GM19099 (cell line): ENCODE results near the gene MAPK4.

Experiments
- POLR2A ChIP-seq: IDR thresholded peaks from 3 replicates; pipeline ENCODE4 v1.6.1; 2011; ENCODE audit warnings: low read depth; ENCODE audit not compliant: insufficient read length; ENCODE audit errors: extremely low read depth

Gene MAPK4

DNA sequence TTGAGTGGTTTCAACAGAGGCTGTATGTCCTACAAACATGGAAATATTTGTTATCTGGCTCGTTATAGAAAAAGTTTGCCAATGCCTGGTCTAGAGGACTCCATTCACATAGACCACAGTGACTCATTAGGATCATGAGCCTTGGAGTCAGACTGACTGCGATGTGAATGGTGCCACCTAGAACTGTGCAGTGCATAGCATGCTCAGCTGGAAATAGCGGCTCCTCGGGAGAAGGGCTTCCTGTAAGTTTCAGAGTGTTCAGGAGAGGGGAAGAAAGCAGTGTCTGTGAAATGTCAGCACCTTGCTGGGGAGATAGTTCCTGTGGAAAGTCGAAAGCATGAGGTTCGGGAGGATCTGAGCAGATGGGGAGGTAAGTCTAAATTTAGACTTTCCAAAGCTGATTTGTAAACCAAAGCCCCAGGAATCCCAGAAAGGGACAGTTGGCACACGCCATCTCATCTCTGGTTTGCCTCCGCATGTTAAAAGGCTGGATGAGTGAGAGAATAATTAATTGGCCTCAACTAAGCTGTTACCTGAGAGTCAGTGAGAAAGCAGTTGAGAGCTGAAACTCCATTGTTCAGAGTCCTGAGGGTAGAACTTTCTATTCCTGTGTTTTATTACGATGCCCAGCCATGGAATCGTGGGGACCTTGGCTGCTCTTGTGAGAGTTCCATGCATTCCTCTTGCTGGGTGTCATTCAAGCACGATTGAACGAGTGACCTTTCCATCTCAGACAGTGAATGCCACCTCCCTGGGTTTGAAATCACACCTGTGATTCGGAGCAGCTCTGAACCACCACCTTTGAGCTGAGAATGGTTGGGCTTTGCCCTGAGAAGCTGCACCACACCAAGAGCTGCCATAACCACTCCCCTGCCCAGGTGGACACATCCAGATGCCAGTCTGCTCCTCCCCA, 99.5 kb downstream of the MAPK4 start:
- no peak for TF ChIP-seq POLR2A

DNA sequence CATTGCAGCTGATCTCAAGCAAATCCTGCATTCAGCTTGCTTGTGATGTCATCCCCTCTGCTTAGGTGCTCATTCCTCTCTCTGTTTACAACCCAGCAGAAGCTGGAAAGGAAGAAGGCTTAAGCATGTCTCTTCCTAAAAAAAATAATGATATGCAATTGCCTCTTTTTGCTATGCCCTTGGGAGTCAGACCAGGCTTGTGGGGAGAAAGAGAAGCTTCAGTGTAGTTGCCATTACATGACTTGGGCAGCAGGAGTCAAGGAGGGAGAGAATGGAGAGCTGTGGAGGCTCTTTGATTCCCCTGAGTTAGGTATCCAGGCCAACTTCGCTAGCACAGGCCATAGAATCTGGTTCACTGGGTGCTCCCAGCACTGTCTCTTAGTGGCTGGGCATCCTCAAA, 101.1 kb downstream of the MAPK4 start:
- no peak for TF ChIP-seq POLR2A

DNA sequence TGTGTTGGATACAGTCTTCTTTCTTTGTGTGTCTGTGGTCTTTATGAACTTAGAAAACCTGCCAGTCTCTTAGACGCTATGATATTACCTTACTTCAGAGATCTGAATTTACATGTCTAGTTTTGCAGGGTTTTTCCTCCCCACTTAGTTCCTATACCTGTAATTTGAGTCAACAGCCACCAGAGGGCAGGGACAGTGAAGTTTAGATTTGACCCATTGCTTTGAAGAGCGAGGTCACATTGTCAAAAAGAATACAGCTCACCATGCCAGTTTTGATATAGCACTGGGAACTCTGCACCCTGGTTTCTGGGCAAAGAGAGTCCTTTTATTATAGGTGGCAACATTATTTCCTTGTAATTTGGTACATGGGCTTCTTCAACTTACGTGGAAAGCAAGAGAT, 102.3 kb downstream of the MAPK4 start:
- TF ChIP-seq POLR2A: no peak

DNA sequence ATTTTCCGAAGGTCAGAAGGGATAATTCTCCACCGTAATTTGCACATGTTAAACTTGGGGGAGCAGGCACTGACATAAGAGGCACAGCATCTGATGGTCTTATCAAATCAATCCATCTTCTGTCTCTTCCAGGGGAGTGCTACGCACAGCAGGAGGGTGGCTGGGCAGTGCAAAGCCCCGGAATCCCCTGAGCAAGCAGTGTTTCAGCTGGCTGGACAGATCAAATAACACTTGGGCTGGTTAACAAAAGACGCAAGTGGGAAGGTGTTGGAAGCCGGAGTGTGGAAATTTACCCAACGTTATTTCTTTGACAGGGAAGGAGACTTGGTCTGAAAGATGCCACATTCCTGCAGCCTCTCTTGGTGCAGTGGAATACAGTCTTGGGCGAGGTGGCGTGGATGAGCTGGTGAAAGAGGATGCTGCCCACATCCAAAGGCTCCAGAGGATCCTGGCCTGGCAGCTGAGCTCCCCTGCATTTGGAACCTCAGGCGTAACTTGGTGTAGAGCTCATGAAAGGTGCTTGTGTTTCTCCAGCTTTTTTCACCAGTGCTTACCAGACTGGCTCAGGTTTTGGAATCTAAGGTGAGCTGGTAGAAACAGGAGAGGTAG, 103.0 kb downstream of the MAPK4 start:
- no peak for TF ChIP-seq POLR2A

DNA sequence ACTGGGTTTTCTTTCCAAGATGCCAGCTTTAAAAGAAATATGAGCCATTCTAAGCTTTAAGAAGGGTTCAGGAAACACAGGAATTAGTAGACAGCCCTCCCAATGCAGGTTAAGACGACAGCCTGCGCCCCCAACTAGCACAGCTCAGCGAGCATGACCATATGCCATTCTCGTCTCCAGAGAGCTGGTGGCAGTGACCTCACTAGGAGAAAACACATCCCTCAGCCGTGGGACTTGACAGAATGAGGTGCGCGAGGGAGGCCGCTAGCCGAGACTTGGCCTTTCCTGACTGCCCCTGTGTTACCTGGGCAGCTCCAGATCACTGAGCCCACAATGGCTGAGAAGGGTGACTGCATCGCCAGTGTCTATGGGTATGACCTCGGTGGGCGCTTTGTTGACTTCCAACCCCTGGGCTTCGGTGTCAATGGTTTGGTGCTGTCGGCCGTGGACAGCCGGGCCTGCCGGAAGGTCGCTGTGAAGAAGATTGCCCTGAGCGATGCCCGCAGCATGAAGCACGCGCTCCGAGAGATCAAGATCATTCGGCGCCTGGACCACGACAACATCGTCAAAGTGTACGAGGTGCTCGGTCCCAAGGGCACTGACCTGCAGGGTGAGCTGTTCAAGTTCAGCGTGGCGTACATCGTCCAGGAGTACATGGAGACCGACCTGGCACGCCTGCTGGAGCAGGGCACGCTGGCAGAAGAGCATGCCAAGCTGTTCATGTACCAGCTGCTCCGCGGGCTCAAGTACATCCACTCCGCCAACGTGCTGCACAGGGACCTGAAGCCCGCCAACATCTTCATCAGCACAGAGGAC, 103.9 kb downstream of the MAPK4 start:
- no peak for TF ChIP-seq POLR2A

DNA sequence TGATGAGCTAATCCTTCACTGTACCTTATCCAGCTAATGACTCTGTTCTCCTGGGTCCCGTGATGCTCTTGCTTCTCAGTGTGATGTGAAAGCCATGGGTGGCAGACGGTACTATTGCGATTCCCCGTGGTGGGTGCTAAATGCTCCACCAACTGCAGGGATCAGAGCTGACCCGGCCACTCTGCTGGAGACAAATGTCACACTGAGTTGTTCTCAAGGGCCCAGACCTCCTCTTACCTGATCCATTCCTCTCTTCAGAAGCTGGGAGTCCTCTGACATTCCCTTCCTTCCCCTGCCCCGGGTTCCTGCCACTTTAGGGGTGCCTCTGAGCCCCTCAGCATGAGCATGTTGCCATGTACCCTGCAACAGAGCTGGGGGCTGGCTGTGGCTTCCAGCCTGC, 105.1 kb downstream of the MAPK4 start:
- TF ChIP-seq POLR2A: no peak

DNA sequence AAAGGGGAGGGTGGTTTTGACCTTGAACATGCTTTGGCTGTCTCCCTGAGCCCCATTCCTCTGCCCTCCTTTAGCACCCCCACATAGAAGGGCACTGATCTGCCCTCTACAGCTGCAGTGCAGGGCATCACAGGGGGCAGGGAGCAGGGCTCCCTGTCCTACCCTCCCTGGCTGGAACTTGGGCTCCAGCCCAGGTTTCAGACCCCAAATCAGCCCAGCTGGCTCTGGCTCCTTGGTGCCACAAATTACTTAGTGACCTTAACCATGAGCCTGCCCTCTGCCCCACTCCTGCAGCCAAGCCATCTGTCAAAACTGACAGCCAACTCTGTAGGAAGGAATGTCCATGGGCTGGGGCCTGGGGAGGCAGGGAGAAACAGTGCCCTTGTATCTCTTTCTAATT, 105.6 kb downstream of the MAPK4 start:
- no peak for TF ChIP-seq POLR2A

DNA sequence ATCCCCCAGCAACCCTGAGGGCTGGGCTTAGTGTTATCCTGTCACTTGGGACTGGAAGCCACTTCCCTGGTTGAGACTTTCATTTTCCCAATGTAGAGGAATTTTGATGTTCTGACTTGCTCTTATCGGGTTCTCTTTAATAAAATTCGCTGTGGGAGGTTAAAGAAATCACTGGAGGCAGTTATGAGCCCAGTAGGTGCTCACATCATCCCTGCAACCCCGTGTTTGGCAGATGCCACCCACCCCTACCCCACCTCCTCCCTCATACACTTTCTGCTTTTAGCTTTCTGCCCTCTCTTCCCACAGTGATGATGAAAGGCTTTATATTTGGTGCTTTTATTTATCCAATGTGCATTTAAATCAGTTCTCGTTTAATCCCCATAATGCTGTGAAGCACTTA, 106.6 kb downstream of the MAPK4 start:
- no peak for TF ChIP-seq POLR2A

DNA sequence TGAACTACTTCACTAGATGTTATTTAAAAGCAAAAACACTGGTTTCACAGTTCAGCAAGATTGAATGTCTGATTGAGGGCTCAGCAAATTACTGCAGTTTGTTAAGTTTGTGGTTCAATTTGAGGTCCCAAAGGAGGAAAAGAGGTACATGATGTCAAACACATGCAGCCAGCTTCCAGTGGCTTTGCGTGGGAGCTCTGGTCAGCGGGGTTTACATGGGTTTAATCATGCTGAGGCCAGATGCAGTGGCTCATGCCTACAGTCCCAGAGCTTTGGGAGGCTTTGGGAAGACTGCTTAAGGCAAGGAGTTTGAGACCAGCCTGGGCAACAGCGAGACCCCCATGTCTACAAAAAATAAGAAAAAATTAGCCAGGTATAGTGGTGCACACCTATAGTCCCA, 111.5 kb downstream of the MAPK4 start:
- TF ChIP-seq POLR2A: no peak

DNA sequence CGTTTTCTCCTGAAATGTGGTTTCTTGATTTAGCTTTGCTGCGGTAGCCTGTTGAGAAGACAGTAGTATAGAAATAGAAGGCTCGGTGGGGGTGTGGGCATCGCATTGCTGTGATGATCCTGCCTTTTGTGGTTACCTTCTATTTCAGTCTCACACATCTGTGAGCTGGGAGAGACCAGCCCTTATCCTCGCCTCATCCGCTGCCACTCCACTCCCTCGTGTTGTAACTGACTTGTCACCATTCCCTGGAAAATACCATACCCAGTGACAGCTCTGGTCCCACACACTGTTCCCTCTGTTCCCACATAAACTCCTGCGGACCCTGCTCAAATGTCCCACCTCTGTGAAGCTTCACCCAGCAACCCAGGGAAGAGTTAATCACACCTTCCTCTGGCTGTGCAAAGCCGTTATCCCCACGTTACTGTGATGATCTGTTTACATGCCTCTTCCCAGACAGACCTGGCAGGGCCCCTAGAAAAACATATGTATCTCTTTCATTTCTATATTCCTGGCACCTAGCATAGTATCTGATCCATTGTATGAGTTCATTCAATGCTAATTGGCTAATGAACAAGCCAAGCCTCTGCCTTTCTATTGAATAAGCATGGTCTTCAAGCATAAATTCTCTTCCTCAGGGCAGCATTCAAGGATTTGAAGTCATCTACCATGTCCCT, 114.6 kb downstream of the MAPK4 start:
- no peak for TF ChIP-seq POLR2A

DNA sequence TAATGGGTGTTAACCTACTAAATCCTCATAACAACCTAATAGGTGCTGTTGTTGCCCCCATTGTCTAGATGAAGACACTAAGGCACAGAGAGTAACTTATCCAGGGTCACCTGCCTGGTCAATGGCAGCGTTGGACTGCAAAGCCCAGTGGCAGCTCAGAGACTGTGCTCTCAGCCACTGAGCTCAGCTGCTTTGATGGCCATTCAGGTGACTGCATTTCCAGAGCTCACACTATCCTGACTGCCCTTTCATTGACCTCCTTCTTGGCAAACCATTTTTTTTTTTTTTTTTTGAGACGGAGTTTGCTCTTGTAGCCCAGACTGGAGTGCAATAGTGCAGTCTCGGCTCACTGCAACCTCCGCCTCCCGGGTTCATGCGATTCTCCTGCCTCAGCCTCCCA, 115.2 kb downstream of the MAPK4 start:
- no peak for TF ChIP-seq POLR2A

DNA sequence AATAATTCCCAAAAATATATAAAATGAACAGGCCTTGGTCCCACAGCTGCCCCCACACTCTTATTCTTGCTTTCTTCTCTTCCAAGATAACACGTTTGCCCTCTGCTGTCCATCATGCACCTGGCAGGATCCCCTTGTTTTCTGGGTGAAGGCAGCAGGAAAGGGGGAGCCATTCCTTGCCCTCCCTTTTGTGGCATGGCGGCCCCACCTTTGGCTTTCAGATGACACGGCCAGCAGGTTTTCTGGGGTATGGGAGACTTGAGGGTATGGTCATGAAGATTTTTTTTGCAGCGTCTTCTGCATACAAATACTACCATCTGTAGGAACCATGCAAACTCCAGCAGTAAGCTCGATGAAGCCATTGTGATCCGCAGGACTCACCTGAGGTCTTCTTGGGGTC, 118.8 kb downstream of the MAPK4 start:
- no peak for TF ChIP-seq POLR2A

DNA sequence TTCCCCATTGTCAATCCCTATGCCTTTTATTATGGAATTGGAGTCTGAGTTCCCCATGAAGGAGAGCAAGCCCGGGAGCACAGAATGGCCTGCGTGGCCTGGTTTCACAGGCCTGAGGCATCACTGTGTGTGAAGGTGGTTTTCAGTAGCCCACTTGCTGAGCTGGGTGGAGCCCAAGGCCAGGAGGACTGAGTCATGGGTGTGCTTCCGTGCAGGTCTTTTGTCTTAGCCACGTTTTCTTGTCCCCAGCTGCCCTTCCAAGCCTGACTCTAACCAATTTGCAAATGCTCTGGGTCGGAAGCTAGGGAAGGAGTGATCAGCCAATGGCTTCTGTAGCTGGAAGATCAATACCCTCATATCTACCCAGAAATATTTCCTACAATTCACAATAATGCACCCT, 119.2 kb downstream of the MAPK4 start:
- TF ChIP-seq POLR2A: no peak

DNA sequence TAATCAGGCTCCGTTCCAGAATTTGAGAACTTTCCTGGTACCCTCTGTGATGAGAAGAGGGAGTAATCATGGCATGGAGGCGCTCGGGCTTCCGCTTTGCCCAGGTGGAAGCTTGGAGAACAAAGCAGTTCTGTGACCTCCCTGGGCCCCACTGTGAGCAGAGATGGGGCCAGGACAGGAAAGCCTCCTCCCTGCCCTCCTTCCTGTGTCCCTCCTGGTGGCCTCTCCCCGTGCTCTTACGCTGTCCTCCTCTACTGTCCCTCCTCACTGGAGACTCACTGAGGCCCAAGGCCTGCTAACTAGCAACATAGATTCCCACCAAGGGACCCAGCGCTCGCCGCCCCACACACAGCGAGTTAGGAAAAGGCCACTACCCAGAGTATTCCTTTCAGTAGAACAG, 119.8 kb downstream of the MAPK4 start:
- no peak for TF ChIP-seq POLR2A

DNA sequence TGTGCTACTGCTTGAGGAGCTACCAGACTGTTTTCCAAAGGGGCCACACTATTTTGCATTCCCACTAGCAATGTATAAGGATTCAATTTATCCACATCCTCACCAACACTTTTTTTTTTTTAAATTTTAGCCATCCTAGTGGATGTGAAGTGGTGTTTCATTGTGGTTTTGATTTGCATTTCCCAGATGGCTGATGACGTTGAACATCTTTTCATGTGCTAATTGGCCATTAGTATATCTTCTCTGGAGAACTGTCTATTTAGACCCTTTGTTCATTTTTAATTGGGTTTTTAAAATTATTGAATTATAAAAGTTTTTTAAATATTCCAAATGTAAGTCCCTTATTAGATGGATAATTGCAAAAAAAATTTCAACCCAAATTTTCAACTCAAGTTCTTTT, 121.1 kb downstream of the MAPK4 start:
- no peak for TF ChIP-seq POLR2A
